K562 (cell line): ENCODE data around the gene EFCAB8. TPM values are rescaled to one million over a fixed set of nuclear protein-coding genes. Genes with fewer than 3 reads are reported as not detected.

ENCODE experiments used
- BRCA1 ChIP-seq, 2 experiments: fragments of 450-650 bp in 1 of 2; sonication (generic) in 1 of 2; formaldehyde crosslinking in 1 of 2; IDR thresholded peaks; 2 replicates each; pipeline versions ENCODE4 v1.5.0 to v1.6.1; 2017 to 2020; ENCODE audit warnings: mild to moderate bottlenecking in 1 of 2, missing genetic modification reagents in 1 of 2
- CCNT2 ChIP-seq: IDR thresholded peaks from 2 replicates; pipeline ENCODE4 v1.6.1; 2011; ENCODE audit warnings: borderline replicate concordance, low read depth, mild to moderate bottlenecking, moderate library complexity, mixed read lengths, low read length; ENCODE audit not compliant: insufficient read length; ENCODE audit errors: extremely low read depth
- CREB1 ChIP-seq, 2 experiments: sonication (generic) in 1 of 2; formaldehyde crosslinking in 1 of 2; IDR thresholded peaks; 2 replicates each; pipeline versions ENCODE4 v1.6.1 to v1.8.0; 2012 to 2022; ENCODE audit warnings: inconsistent platforms in 1 of 2, mild to moderate bottlenecking in 1 of 2, missing genetic modification reagents in 1 of 2, moderate library complexity in 1 of 2
- FOSL1 ChIP-seq: fragments of 200-800 bp; sonication (Bioruptor generic); conservative IDR thresholded peaks from 2 replicates; pipeline ENCODE4 v1.6.1; 2016; ENCODE audit warnings: missing genetic modification characterization, missing compliant biosample characterization
- HNRNPK ChIP-seq: fragments of 200-400 bp; formaldehyde crosslinking; IDR thresholded peaks from one replicate; pipeline ENCODE4 v1.6.1; 2018; ENCODE audit warnings: mild to moderate bottlenecking, low read depth, low read length; ENCODE audit not compliant: poor library complexity, severe bottlenecking
- SIN3A ChIP-seq, 2 experiments: fragments of 150-350 bp in 1 of 2; IDR thresholded peaks; 2 replicates each; pipeline ENCODE4 v1.6.1; 2011 to 2016; ENCODE audit warnings: borderline replicate concordance in 2 of 2, low read depth in 2 of 2, low read length in 2 of 2, mild to moderate bottlenecking in 2 of 2, moderate library complexity in 2 of 2; ENCODE audit not compliant: control insufficient read depth in 1 of 2
- SPI1 ChIP-seq: IDR thresholded peaks from 2 replicates; pipeline ENCODE4 v1.6.1; 2011; ENCODE audit warnings: low read depth, low read length, control low read depth, borderline replicate concordance
- TBP ChIP-seq: optimal IDR thresholded peaks from 2 replicates; pipeline ENCODE3; 2011; ENCODE audit warnings: low read depth, low read length, improper control_type of control experiment
- TCF7L2 ChIP-seq: fragments of 150-350 bp; IDR thresholded peaks from 2 replicates; pipeline ENCODE4 v1.6.1; 2016; ENCODE audit warnings: low read depth, mild to moderate bottlenecking, low read length, moderate library complexity
- polyA plus RNA-seq, 8 experiments: library from polyadenylated mRNA; depleted of rRNA in 4 of 8; stranded (reverse) in 5 of 8; unstranded in 3 of 8; fragments of >200 nt; fragmentation: Nextera tagmentation in 2 of 8; fragmentation: Illumina TruSeq in 1 of 8; extraction: Ambion mirVana in 2 of 8; extraction: Trizol in 1 of 8; gene quantifications; 2 replicates each; pipeline versions ENCODE4 v1.2.1 to v1.2.3, GENCODE V29; 2011 to 2014; ENCODE audit warnings: inconsistent platforms in 1 of 8, missing spikeins in 1 of 8
- total RNA-seq, 7 experiments: library from RNA; depleted of rRNA in 6 of 7; stranded (reverse); fragments of >200 nt in 6 of 7; fragmentation: Illumina TruSeq in 2 of 7; extraction: Trizol in 2 of 7; gene quantifications; 2 replicates each; pipeline versions ENCODE4 v1.2.1 to v1.2.3, GENCODE V29; 2011 to 2021; ENCODE audit warnings: low replicate concordance in 1 of 7
- TF ChIP-seq, protein P1 (sequence below): fragments of 250-450 bp; sonication (Bioruptor Pico); IDR thresholded peaks from 2 replicates; pipeline ENCODE4 v1.8.0; 2021; ENCODE audit warnings: mild to moderate bottlenecking, moderate library complexity
- TF ChIP-seq, protein P2 (sequence below): fragments of 450-650 bp; IDR thresholded peaks from 2 replicates; pipeline ENCODE4 v1.7.1; 2018; ENCODE audit warnings: mild to moderate bottlenecking, low read depth; ENCODE audit not compliant: partially characterized antibody
- TF ChIP-seq, protein P3 (sequence below), 2 experiments: IDR thresholded peaks; 2 replicates each; pipeline ENCODE4 v1.6.1; 2012; ENCODE audit warnings: improper control_type of control experiment in 2 of 2, low read depth in 2 of 2, low read length in 2 of 2, borderline replicate concordance in 1 of 2
- TF ChIP-seq, protein P4 (sequence below): sonication (generic); IDR thresholded peaks from 2 replicates; pipeline ENCODE4 v1.6.1; 2016
- TF ChIP-seq, protein P5 (sequence below): fragments of 250-450 bp; sonication (Bioruptor Pico); IDR thresholded peaks from 2 replicates; pipeline ENCODE4 v1.5.0; 2021; ENCODE audit warnings: mild to moderate bottlenecking, moderate library complexity

The EFCAB8 gene
- total and polyA plus RNA-seq, 9 of the 15 experiments (the other 6 are each of a cell fraction or from before 2014, with no cell fraction given): 0.03 to 0.18 (median 0.11) TPM; not detected in 6

DNA sequence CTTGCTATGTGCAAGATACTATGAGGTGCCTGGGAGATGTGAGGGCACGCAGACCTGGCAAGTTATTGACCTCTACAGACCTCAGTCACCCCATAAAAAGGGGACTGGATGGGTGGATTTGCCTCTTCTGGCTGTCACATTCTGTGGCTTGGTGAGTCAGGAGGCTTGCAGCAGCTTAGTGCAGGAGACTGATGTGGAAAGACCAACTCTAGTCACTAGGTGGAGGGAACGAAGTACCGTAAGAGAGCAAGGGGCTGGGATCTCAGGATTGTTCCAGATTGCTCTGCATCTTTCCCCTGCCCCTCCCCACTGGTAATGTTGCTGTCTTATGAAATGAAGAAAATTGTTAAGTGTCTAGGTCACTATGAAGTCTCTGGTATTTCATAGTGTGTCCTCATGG is 35.6 kb upstream of the EFCAB8 start (continued):
- TF ChIP-seq, protein P1, sequence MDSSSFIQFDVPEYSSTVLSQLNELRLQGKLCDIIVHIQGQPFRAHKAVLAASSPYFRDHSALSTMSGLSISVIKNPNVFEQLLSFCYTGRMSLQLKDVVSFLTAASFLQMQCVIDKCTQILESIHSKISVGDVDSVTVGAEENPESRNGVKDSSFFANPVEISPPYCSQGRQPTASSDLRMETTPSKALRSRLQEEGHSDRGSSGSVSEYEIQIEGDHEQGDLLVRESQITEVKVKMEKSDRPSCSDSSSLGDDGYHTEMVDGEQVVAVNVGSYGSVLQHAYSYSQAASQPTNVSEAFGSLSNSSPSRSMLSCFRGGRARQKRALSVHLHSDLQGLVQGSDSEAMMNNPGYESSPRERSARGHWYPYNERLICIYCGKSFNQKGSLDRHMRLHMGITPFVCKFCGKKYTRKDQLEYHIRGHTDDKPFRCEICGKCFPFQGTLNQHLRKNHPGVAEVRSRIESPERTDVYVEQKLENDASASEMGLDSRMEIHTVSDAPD (CRISPR knock-in tag): no peak
- TF ChIP-seq FOSL1 (tag): 0 out of 2 replicates have a peak, but pooled peaks have one; percentile 44
- TF ChIP-seq, protein P2, sequence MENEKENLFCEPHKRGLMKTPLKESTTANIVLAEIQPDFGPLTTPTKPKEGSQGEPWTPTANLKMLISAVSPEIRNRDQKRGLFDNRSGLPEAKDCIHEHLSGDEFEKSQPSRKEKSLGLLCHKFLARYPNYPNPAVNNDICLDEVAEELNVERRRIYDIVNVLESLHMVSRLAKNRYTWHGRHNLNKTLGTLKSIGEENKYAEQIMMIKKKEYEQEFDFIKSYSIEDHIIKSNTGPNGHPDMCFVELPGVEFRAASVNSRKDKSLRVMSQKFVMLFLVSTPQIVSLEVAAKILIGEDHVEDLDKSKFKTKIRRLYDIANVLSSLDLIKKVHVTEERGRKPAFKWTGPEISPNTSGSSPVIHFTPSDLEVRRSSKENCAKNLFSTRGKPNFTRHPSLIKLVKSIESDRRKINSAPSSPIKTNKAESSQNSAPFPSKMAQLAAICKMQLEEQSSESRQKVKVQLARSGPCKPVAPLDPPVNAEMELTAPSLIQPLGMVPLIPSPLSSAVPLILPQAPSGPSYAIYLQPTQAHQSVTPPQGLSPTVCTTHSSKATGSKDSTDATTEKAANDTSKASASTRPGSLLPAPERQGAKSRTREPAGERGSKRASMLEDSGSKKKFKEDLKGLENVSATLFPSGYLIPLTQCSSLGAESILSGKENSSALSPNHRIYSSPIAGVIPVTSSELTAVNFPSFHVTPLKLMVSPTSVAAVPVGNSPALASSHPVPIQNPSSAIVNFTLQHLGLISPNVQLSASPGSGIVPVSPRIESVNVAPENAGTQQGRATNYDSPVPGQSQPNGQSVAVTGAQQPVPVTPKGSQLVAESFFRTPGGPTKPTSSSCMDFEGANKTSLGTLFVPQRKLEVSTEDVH: no peak
- no peak for TF ChIP-seq HNRNPK
- TF ChIP-seq CREB1 (IDR thresholded peaks at IDR 0.05): no peak
- 0 out of 2 replicates have a peak, but pooled peaks have one; percentile 25 for TF ChIP-seq CREB1 (CRISPR knock-in tag; IDR thresholded peaks at IDR 0.05)
- TF ChIP-seq CCNT2: no peak
- TF ChIP-seq, protein P3, sequence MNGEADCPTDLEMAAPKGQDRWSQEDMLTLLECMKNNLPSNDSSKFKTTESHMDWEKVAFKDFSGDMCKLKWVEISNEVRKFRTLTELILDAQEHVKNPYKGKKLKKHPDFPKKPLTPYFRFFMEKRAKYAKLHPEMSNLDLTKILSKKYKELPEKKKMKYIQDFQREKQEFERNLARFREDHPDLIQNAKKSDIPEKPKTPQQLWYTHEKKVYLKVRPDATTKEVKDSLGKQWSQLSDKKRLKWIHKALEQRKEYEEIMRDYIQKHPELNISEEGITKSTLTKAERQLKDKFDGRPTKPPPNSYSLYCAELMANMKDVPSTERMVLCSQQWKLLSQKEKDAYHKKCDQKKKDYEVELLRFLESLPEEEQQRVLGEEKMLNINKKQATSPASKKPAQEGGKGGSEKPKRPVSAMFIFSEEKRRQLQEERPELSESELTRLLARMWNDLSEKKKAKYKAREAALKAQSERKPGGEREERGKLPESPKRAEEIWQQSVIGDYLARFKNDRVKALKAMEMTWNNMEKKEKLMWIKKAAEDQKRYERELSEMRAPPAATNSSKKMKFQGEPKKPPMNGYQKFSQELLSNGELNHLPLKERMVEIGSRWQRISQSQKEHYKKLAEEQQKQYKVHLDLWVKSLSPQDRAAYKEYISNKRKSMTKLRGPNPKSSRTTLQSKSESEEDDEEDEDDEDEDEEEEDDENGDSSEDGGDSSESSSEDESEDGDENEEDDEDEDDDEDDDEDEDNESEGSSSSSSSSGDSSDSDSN (IDR thresholded peaks at IDR 0.05; ENCODE audit: borderline replicate concordance in 1 of 2, low read depth in 2 of 2, low read length in 2 of 2): no peak
- TF ChIP-seq TBP: no peak
- TF ChIP-seq, protein P4, sequence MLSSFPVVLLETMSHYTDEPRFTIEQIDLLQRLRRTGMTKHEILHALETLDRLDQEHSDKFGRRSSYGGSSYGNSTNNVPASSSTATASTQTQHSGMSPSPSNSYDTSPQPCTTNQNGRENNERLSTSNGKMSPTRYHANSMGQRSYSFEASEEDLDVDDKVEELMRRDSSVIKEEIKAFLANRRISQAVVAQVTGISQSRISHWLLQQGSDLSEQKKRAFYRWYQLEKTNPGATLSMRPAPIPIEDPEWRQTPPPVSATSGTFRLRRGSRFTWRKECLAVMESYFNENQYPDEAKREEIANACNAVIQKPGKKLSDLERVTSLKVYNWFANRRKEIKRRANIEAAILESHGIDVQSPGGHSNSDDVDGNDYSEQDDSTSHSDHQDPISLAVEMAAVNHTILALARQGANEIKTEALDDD: peak; percentile 72
- no peak for TF ChIP-seq SPI1
- no peak for TF ChIP-seq TCF7L2
- TF ChIP-seq BRCA1 (IDR thresholded peaks at IDR 0.05): no peak
- peak; percentile 58; the same call in 1 of the 2 replicates for TF ChIP-seq BRCA1 (CRISPR knock-in tag; IDR thresholded peaks at IDR 0.05)
- no peak for TF ChIP-seq SIN3A (IDR thresholded peaks at IDR 0.05; ENCODE audit: borderline replicate concordance in 2 of 2, control insufficient read depth in 1 of 2, low read depth in 2 of 2, low read length in 2 of 2)
- TF ChIP-seq, protein P5, sequence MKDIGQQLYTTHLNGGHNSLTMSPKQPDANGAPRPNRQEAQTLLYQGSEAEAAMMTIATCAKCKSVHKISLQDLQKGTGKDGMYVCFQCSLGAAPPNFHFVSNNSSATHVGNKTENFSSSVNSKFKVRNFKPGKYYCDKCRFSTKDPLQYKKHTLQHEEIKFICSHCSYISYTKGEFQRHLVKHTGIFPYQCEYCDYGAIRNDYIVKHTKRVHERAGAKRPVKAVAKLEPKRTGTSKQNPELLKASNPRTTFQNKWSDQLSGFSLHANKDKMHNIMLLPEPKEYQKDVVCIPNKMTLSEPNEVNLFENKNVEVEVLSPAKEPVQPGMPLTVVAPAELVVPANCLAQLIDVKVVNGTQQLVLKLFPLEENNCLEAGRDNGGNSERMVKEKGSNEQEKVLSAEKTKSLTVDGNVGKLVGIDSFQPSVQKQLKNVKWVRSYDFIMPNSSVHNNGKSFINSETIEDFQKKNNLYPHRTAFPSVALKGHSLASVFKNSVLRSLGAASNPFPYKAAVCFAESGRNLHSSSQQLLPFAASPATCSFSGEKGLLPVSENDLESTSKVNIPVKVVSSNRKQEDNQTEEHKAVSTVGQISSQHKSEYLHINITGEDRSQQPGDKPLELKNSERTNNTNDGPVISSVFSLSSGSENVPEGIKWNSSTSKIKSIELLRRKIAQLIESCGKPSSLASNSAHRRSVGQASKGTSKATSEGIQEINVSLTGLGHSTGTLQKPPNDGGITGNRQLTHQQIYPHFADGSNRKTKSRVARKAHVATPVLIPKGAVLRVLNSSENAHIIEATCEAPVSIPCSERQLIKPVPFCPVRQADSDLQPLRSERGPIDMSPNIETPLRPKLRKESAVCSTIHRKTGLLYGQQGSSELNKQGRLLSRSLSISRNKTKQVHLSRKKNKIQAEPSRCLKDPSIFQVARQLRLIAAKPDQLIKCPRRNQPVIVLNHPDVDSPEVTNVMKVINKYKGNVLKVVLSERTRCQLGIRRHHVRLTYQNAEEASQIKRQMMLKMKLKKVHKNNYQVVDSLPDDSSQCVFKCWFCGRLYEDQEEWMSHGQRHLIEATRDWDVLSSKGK (CRISPR knock-in tag): no peak
